Spleen (tissue), 7 donors: ENCODE data around the gene HENMT1.

Experiments used
- CTCF ChIP-seq, 11 experiments: fragments of 200-600 bp in 7 of 11; fragments of 450-650 bp in 4 of 11; sonication (generic) in 4 of 11; IDR thresholded peaks in 8 of 11; conservative IDR thresholded peaks in 3 of 11; 1 replicate in 7 of 11; 2 replicates in 4 of 11; pipeline versions ENCODE4 v1.4.0 to v1.8.0; 2016 to 2021; ENCODE audit warnings: antibody characterized with exemption in 11 of 11, inconsistent platforms in 4 of 11, mild to moderate bottlenecking in 1 of 11
- POLR2A ChIP-seq, 3 donors: fragments of 450-650 bp; IDR thresholded peaks; one replicate each; pipeline ENCODE4 v1.5.1; 2017; ENCODE audit warnings: antibody characterized with exemption in 3 of 3, mild to moderate bottlenecking in 1 of 3
- donor health status: DM: no; HTN: no; CAD: no; lungs with moderate emphysema.
- donor health status: DM: no; HTN: no; CAD: no.
- donor health status: DM: no; HTN: no; CAD: no.

- TF ChIP-seq CTCF (IDR thresholded peaks at IDR 0.05 in 8 of 11, conservative IDR thresholded peaks at IDR 0.05 in 3 of 11): peak in 1 of 11 experiments; percentile 18
- TF ChIP-seq POLR2A (IDR thresholded peaks at IDR 0.05): peak in 1 of 3 donors; percentile 37
These were observed 14.1 kb downstream of the HENMT1 start for GRCh38 chr1:108646648-108647269.
